NCI-H526 (cell line): ENCODE data around the gene ST3GAL3.
"Not testable (repeated sequence)": the region's sequence is repeated elsewhere in the genome, so short reads cannot be mapped to it uniquely, and the experiment has no call there.

Experiments used
- DNase-seq, 2 experiments: peaks; one replicate each; lab custom pipeline; 2025; lab: John Stamatoyannopoulos, UW

Gene ST3GAL3

DNA sequence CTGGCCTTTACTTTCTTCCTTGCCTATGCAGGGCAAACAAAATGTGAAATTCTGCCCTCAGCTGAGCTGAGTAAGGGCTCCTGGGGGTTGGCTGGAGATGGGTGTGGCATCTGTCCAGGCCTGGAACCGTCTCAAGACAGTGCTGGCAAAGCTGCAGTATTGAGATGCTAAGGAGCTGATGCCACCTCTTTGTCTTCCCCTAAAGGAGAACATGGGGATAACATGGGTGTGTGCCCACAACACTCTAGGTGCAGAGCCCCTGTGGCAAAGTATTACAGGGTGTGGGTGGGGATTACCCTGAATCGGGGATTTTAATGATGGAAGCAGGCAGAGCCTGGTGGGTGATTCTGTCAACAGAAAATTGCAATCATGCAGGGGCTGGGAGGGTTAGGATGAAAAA lies 2.5 kb upstream of the ST3GAL3 start:
- peak in 1 of 2 experiments; percentile 9 for DNase-seq

GRCh38 chr1:43705334-43705733 lies 2.0 kb upstream of the ST3GAL3 start:
- DNase-seq = no peak

GRCh38 chr1:43705982-43706597 lies 1.2 kb upstream of the ST3GAL3 start:
- DNase-seq = peak; percentile 26 to 43

DNA sequence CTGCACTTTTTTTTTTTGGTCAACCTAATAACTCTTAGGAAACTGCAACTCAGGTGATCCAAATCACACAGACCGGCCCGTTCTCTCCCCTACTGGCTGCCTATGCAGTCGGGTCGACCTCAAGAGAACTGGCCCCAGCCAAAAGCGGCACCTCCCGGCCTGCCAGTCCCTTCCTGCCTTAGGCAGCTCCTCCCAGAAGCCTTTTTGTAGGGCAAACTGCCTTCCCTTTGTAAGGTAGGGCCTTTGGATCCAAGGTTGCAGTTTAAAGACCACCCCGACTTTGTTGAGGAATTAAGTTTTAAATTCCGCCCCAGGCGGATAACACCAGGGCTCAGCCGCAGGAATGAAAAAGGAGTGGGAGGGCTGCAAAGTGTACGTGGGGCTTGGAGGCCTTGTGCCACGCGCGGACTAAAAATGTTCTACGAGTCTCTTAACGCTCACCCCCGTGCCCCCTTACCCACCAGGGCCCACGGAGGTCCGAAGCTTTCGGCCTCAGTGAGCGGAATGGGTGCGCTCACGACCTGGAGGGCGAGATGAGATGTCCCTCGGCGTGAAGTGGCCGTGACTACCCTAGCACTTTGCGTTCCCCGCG lies 642 bp upstream of the ST3GAL3 start:
- DNase-seq = peak in 1 of 2 experiments; percentile 71

DNA sequence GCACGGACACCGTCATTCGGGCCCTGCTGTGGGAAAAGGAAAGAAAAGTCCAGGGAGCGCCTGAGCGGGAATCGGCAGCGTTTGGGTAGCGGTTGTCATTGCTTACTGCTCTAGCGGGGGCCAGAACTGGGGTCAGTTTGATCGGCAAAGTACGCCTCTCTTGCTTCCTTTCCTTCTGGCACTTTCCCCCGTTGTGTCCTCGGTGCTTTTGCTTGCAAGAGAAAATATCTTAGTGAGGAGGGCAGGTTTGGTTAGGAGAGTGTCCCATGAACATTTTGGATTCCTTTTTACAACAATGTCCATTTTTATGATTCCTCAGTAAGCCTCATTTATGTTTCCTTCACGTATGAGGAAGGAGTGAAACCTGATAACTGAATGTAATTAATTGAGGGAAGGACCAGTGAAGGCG lies 670 bp downstream of the ST3GAL3 start:
- DNase-seq = peak; percentile 44 to 89

DNA sequence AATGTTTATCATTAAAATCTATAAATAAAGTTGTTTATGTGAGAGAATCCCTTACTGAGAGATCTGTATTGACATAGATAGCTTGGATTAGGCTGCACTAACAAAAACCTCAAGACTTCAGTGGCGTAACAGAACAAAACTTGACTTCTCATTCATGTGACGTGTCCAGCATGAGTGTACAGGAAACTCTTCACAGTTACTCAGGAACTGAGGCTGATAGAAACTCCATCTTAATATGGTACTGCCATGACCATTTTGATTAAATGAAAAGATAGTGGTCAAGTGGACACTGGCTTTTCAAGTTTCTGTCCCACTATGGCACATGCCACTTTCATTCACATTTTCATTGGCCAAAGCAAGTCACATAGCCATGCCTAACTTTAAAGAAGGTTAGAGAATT lies 3.7 kb downstream of the ST3GAL3 start:
- DNase-seq = no peak

DNA sequence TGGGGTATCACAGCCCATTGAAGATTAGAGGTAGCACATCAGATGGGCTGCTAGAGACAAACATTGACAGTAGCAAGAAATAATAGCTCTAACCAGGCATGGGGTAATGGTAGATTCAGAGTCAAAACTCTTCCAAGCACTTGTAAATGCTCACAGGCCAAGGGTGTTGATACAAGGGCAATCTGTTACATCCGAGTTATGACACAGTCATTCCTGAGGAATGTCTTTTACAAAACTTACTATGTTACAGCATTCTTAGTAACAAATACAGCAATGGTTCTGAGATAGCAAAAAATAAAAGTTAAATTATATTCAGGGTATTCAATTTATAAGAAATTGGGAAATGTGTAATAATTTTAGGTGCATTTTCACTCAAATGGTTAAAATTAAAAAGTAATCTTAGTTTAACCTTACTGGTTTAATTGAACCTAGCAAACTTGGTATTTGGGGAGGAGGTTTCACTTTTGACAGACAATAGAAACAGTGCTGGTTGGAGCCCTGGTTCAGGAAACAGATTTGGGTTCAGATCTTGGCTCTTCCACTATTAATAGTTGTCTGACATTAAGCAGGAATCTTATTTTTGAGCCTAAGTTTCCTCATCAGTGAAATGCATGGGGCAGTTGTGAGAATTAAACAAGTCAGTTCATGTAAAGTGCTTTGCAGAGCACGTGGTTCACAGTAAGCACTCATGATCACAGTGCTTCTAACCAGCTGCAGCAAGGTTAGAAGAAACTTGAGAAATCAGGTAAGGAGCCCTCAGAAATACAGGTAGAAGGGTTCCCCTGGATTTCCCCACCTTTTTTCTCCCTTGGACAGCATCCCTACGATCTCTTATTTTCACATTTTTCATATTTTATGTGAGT lies 4.4 kb downstream of the ST3GAL3 start:
- DNase-seq = no peak

DNA sequence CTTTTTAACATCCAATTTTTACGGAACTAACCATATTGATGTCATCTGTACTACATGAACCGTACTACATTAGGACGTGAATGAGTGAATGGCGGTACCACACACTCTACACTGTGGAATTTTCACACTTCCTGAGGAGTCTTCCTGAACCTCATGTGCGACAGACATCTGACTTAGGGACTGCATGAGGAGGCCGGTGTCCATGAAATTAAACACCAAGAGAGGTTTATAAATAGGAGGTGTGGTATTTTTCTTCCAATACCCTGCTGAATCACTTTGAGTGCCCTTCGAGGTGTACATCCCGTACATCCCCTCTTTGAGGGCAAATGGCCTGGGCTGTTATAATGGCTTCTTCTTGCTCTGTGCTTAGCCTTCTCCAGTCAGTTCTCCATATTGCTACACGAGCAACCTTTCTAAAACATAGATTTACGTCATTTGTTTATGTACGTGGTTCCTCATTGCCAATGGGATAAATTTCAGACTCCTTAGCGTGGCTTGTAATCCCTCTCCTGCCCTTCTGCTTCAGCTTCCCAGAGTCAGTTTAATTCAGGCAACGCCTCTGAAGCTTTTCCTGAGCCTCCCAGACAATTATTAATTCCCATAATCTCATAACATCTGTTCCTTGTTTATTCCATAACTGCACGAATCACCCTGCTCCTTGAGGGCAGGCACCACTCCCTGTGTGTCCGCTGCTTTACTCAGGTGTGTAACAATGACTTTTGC lies 9.4 kb downstream of the ST3GAL3 start:
- no peak for DNase-seq

DNA sequence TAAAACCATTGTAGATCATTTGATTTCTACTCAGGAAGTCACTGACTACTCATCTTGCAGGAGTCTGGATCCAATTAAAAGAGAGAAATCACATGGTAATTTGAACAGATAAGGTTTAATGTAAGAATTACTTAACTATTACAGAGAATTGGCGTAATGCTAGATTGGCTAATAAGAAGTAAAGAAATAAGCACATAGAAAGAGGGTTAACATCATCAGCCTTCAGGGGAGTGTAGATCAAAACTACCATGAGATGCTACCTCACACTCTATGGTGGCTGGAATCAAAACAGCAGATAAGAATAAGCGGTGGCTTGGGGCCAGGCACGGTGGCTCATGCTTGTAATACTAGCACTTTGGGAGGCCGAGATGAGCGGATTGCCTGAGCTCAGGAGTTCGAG lies 11.7 kb downstream of the ST3GAL3 start:
- no peak for DNase-seq

- DNase-seq = not testable (repeated sequence)
Observed at GRCh38 chr1:43719670-43720419, 12.5 kb downstream of the ST3GAL3 start.

GRCh38 chr1:43722810-43723209 lies 15.5 kb downstream of the ST3GAL3 start:
- DNase-seq = no peak

DNA sequence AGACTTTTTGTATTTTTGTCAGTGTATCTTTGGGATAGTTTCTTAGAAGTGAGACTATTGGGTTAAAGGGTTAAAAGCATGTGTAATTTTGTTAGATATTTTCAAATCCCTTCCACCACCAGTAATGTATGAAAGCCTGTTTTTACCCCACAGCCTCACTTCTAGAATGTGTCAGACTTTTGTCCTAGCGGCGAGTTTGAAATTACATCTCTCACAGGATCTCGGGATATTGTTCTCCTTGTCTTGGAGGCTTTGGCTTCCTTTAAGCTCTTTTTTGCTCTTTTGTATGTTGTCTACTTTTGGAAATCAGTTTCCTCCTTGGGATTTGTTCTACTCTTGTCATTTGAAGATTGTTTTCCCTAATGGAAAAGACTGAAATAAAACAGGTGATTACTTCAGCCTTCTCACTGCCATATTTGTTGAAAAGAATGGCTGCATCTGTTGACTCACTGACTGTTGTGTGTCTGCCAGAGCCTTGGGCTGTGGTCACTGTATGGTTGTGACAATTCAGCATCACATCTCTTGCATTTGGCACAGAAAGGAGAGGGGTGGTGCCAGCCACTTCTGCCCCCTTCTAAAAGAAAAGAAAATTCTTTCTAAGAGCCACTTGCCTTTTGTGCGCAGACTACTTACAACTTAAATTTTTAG lies 22.6 kb downstream of the ST3GAL3 start:
- DNase-seq = no peak

DNA sequence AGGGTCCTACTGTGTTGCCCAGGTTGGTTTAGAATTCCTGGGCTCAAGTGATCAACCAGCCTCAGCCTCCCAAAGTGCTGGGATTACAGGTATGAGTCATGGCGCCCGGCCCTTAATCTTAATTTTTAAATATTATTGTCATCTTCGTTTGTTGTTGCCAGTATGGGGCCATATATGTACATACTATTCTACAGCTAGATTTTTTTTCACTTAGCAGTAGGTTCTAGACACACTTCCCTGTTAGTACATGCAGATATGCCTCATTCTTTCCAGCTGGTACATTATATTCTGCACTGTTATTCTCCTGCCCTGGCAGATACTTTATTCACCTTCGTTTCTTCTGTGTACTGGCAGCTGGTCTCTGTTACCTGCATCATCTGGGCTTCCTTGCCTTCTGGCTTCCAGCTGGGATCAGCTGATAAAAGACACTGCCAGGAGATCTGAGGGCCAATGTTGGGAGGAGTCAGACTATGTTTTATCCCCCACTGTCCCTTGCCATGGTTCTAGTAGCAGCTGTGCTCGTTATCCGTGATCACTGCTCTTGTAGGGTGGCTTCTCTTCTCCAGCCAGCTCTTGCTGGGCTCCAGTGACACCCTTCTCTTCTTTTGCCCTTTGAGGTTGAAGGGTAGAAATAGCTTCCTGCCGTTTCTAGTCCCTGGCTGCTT lies 24.7 kb downstream of the ST3GAL3 start:
- DNase-seq = peak; percentile 47 to 59

DNA sequence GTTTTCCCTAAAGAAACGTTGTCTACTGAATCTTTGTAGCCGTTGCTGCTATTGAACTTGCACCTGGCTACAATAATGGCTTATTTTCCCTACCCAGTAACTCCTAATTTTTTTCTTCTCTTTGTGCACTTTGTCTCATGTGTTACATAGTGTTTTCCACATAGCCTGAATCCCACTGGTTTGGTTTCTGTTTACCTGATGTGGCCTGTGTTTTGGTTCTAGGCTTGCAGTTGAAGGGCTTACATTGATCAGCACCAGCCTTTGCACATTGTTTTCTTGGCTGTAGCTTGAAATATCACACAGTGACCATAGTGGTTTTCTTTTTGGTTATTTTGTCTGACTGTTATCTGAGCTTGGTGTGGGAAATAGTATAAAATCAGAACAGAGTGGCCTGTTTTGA lies 29.5 kb downstream of the ST3GAL3 start:
- DNase-seq = no peak

DNA sequence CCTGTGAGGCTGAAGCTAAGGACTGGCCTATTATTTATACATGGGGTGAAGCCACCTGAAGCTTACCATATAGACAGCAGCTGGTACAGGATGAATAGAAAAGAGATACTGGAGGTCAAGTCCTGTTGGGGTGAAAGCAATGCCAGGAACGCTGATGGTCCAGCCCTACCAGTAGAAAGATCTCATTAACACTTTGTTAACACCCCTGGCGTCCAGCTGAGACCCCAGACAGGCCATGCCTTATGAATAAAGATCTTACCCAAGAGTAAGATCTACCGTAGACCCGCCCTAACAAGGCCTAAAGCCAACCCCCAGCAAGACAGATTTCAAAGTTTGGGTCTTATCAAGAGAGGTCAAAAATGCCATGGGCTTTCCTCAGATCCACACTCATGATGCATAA lies 34.7 kb downstream of the ST3GAL3 start:
- no peak for DNase-seq

DNA sequence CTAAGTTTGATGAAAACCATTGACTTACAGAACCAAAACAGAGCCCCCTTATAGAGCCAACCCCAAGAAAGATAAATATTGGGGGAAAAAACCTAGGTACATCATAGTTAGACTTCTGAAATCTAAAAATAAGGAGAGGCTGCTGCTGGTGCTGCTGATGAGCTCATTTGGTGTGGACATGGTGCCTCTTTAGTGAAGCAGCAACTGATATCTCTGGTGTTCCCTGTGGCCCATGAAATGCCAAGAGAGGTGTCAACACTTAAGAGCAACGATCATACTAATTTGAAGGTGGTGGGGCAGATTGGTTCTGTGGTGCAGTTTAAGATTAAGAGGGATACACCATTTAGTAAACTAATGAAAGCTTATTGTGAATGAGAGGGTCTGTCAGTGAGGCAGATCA lies 35.9 kb downstream of the ST3GAL3 start:
- DNase-seq = no peak

DNA sequence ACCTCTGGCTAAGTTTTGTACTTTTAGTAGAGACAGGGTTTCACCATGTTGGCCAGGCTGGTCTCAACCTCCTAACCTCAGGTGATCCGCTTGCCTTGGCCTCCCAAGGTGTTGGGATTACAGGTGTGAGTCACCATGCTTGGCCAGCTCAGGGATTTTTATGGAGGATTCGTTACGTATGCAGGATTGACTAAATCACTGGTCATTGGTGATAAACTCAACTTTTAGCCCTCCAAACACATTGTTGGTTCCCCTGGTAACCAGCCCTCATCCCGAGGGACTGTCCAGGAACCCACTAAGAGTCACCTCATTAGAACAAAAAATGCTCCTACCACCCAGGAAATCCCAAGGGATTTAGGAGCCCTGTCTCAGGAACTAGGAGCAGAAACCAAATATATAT lies 40.4 kb downstream of the ST3GAL3 start:
- DNase-seq = no peak

DNA sequence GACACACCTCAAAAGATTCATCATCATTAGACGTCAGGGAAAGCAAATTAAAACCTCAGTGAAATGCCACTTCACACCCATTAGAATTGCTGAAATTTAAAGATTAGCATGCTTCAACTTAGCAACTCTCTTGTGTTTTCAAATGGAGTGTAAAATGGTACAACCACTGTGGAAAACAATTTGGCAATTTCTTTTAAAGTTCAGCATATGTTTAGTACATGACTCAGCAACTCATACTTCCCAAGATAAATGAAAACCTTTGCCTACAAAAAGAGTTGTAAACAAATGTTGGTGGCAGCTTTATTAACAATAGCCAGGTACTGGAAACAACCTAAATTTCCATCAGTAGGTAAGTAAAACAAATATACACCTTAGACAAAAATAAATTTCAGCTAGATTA lies 42.7 kb downstream of the ST3GAL3 start:
- DNase-seq = no peak

- no peak for DNase-seq
Observed at GRCh38 chr1:43753422-43753821, 46.1 kb downstream of the ST3GAL3 start.

DNA sequence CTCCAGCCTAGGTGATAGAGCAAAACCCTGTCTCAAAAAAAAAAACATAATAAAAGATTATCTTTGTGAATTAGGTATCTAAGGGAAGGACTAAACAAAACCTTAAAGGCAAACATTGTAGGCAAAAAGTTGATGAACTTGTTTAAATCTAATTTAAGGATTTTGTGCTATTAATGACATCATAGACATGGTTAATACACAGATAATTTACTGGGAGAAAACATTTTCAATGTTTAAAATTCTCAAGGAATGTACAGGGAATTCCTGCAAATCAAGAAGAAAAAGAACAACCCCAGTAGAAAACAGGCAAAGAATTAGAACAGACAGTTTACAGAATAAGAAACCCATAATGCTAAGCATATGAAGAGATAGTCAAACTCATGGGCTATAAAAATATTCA lies 47.6 kb downstream of the ST3GAL3 start:
- DNase-seq = no peak
